Measurements from ENCODE around the gene GTF2IRD1.

DNA sequence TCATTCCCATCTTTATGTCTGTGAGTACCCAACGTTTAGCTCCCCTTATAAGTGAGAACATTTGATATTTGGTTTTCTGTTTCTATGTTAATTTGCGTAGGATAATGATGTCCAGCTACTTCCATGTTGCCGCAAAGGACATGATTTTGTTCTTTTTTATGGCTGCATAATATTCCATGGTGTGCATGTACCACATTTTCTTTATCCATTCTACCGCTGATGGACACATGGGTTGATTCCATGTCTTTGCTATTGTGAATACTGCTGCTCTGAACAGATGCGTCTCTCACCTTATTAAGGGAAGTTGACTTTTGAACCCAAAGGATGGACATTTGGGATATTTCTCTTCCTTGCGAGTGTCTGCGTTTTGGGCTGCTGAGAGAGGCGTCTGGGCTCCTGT is 50.2 kb downstream of the GTF2IRD1 start:
- TF ChIP-seq, protein P1, sequence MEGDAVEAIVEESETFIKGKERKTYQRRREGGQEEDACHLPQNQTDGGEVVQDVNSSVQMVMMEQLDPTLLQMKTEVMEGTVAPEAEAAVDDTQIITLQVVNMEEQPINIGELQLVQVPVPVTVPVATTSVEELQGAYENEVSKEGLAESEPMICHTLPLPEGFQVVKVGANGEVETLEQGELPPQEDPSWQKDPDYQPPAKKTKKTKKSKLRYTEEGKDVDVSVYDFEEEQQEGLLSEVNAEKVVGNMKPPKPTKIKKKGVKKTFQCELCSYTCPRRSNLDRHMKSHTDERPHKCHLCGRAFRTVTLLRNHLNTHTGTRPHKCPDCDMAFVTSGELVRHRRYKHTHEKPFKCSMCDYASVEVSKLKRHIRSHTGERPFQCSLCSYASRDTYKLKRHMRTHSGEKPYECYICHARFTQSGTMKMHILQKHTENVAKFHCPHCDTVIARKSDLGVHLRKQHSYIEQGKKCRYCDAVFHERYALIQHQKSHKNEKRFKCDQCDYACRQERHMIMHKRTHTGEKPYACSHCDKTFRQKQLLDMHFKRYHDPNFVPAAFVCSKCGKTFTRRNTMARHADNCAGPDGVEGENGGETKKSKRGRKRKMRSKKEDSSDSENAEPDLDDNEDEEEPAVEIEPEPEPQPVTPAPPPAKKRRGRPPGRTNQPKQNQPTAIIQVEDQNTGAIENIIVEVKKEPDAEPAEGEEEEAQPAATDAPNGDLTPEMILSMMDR (IDR thresholded peaks at IDR 0.05; ENCODE audit: poor library complexity) = no peak
- no peak for TF ChIP-seq EZH2 (IDR thresholded peaks at IDR 0.05; ENCODE audit: borderline replicate concordance)

Measured in hepatocyte (in vitro differentiated cells).